GM21619 (cell line): ENCODE results near the gene RTRAF.

Source experiments
- ATAC-seq: cut with Tn5 transposase; IDR thresholded peaks from one replicate; pipeline ENCODE4 v1.9.1; 2021; ENCODE audit not compliant: unreplicated experiment

Gene RTRAF

GRCh38 chr14:51989293-51990234 lies at the start of gene RTRAF:
Gene RTRAF, plus strand, starts transcription at chr14:51989546. Its CDS starts 94 bp downstream, at chr14:51989640.
- peak; percentile 94 for ATAC-seq

DNA sequence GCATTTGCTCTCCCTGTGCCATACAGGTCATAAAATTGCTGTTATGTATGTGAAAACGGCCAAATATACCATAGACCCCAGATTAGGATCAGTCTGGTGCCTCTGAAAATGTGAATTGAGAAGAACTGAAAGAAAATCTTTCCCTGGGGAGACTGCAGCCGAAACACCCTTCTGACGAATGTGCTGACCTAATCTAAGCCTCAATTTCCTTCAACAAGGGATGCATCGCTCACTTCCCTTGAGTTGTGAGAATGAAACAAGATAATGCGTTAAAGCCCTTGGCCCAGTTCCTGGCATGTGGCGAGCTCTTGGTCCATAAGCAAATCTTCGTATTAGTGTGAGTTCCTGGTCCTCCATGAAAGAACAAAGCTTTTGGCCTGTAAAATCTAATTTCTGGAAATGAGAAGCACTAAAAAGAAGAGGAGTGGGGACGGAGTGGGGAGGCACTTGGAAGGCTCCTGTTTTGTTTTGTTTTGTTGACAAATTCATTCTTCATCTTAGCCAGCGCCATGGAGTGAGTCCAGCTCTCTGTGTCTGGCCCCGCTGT lies 49.5 kb upstream of the RTRAF start:
- no peak for ATAC-seq

DNA sequence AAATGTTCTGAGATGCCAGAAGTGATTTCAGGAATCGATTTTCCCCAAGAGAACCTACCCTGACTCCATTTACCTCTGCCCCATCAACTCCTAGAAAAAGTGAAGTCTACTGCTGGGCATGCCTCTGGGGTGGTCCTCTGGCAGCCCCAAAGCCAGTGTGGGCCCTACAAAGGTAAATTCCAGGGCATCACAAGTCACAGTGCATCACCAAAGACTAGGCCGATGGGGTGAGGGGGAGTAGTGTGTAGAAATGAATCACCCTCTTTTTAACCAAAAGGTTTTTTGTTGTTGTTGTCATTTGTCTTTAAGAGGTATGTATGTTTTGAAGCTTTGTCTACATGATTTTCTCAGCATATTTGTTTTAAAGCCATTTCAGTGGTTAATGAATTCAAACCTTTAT lies 46.4 kb upstream of the RTRAF start:
- no peak for ATAC-seq

- no peak for ATAC-seq
These were observed 39.3 kb upstream of the RTRAF start for GRCh38 chr14:51950007-51950406.

- no peak for ATAC-seq
These were observed 37.7 kb upstream of the RTRAF start for GRCh38 chr14:51951656-51952055.

GRCh38 chr14:51954031-51954430 lies 35.3 kb upstream of the RTRAF start:
- ATAC-seq, result no peak

DNA sequence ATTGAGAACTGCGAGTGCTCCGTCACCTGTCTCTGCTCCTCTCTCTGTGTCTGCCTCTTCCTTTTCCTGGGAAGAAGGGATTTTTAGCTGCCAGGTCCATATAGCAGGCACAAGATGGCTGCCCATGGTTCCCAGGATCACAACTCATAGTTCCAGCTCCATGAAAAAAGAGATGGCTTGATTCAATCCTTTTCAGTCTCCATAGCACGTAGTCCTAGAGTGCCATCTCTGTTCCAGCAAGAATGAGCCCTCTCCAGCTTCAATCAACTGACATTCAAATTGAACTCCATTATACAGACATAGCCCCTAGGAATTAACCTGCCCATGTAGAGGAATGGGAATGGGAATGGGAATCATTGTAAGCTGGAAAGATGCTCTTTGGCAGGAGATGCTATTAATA lies 34.7 kb upstream of the RTRAF start:
- ATAC-seq, result no peak

DNA sequence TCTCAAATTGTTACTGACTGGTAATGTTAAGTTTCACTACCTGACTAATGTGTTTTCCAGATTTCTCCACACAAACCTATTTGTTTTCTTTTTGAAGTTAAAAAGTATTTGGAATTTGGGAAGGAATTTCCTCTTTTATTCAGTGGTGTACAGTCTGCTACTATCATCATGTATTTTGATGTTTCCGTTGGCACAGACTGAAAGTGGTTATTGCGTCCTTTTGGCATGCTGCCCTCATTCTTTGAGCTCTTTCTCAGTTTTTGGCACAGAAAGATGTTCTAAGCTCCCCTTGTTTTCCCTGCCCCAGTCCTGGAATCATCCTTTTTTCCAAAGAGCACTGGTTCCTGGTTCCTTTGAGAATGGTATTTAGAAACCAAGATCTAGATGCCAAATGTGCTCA lies 31.4 kb upstream of the RTRAF start:
- ATAC-seq, result no peak

DNA sequence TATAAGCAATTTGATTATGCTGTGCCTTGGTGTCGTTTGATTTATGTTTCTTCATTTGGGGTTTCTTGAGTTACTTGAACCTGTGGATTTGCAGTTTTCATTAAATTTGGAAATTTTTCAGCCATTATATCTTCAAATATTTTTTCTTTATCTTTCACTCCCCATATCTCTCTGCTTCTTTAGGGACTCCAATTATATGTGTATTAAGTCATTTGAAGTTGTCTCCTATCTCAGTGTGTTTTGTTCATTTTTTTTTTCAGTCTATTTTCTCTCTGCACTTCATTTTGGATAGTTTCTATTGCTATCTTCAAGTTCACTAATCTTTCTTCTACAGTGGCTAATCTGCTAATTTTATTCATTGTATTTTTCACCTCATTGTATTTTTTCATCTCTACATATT lies 29.4 kb upstream of the RTRAF start:
- no peak for ATAC-seq

DNA sequence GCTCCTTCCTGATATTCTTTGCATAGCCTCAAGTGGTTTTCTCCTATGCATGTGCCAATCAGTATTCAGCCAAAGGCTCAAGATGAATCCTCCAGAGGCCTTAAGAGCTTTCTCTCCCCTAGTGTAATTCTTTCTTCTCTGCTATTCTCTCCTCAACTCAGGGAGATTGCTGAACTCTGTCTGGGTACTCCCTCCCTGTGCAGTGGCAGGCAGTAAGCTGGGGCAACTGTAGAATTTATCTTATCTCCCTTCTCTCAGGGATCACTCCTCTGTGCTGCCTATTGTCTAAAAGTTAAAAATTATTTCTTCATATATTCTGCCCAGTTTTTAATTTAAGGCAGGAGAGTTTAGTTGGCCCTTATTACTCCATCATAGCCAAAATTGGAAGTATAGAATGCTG lies 28.5 kb upstream of the RTRAF start:
- no peak for ATAC-seq

DNA sequence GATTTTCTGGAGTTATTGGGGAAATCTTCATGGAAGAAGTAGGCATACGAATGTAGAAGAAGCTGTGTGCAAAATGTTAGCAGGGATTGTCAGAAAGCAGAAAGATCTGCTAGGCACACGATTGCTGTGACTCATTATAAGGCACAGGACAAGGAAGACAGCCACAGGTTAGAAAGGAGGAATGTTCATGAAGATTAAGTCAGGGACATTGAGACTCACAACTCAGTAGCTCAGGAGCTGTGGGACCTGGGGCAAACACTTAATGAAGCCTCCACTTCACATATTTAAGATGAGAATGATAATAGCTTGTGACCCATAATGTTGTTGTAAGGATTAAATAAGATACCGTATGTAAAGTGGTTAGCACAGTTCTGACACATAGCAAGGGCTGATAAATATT lies 26.6 kb upstream of the RTRAF start:
- ATAC-seq, result no peak

- no peak for ATAC-seq
These were observed 26.1 kb upstream of the RTRAF start for GRCh38 chr14:51963286-51963685.

DNA sequence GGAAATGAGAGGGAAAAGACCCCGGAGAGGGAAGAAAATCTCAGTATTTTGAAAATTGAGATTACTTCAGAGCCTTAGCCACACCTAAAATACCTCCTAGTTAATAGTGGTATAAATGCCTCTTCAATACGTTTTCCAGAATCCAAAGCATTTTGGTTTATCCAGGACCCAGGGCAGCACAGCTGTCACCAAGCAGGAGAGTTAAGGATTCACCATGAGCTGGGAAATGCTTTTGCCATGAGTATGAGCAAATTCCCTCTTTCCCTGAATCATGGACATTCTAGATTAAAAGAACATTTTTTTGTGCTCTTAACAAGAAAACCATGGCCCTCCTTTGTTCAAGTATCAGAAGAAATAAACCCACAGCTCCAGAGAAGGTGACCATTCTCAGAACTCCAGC lies 21.8 kb upstream of the RTRAF start:
- ATAC-seq, result no peak

DNA sequence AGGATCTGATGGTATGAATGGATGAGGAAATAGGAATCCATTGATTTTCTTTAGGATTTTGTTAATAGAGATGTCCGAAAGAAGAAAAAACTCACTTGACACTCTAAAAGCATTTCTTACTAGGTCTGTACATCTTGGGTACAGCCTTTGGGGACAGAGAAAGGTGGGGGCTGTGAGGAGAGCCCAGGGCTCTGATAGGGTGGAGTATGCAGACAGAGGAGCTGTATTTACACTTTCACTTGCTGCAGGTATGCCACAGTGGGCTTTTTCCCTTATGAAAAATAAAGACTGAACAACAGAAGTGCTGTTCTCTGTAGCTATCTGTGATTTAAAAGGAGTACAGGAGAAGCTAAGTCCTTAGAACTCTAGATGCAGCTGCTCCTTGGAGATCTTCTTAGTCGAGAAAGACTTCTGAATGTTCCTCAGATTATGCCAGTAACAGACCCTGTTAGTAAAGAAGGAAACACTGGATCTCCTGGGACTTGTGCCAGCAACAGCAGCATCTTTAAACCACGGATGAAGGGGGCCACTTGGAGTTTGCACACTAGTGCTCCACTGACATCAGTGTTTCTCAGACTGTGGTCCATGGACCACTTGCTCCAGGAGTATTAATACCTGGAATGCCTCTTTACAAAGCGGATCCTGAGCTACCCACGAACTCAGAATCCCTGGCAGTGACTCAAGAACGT lies 19.4 kb upstream of the RTRAF start:
- no peak for ATAC-seq

- ATAC-seq, result no peak
These were observed 16.8 kb upstream of the RTRAF start for GRCh38 chr14:51972566-51972965.

DNA sequence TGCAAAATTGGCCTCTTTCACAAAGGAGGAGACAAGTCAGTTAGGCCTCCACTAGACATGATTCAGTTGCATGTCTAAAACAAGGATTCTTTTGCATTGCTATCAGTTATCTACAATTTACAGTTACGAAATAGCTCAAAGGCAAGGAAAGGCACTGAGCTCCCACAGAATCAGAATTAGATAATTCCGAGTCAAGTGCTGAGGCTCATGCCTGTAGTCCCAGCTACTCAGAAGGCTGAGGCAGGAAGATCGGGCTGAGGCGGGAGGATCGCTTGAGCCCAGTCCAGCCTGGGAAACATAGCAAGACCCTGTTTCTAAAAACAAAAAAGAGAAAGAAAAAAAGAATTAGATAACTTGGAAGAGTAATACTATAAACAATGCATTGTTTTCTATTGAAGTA lies 12.3 kb upstream of the RTRAF start:
- no peak for ATAC-seq

DNA sequence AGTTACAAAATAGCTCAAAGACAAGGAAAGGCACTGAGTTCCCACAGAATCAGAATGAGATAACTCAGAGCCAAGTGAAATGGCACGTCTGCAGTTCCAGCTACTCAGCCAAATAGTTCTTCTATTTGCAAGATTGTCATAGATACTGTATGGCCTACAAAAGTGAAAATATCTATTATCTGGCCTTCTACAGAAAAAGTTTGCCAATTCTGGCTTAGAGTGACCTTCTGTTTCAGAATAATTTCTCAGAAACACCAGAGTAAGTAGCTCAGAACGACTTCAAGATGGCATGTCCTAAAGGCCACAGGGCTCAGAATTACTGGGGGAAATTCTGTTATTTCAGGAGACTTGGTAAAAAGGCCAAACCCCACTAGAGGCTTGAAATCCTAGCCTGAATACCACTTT lies 10.7 kb upstream of the RTRAF start:
- no peak for ATAC-seq

DNA sequence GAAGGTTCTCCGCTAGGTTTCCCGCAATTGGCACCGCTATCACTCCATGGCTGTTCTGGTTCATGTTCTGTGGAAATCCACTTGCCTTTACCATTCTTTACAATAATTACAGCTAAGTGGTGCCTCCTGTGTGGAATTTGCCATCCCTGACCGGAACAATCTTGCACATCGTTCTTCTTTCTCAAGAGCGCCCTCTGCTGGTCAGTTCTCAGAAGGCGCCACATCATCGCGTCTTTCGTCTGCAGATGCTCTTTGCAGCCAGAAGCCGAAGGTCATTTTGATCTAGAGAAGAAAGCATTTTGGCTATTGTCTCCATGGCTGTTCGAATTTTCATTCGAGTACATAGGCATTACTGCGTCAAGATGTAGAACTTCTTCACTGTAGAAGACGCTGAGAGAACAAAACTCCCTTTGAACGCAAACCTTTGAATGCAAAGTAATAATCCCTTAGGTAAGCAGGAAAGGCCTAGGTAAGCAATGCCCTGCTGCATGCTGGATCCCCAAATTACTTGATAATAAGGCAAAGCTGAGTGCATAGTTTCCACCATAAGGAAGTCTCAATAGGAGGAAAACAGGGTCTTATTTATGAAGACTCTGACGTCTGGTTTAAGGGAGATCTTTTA lies 10.1 kb upstream of the RTRAF start:
- ATAC-seq, result peak; percentile 56

DNA sequence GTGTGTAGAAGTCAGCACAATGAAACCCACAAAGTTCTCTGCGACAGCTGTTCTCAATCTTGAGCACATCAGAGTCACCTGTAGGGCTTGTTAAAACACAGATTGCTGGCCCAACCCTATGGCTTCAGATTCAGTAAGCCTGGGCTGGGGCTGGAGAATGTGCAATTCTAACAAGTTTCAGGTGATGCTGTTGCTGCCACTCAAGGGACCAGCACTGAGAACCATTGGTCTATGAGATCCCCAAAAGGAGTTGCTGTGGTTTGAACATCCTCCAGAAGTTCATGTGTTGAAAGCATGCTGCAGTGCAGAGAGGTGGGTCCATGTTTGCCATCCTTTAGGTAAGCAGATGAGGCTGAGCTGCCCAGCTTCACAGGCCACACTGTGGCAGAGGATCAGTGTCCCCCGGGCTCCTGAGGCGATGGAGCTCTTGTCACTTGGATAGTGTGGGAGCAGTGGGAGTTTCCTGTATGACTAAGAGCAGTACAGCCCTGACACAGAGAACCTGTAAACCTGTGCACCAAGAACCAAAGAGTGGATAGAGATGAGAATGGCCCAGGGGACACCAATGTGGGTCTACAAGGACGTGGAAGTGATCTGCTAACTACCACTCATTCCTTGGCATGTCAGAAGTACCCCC lies 8.0 kb upstream of the RTRAF start:
- peak; percentile 70 for ATAC-seq

DNA sequence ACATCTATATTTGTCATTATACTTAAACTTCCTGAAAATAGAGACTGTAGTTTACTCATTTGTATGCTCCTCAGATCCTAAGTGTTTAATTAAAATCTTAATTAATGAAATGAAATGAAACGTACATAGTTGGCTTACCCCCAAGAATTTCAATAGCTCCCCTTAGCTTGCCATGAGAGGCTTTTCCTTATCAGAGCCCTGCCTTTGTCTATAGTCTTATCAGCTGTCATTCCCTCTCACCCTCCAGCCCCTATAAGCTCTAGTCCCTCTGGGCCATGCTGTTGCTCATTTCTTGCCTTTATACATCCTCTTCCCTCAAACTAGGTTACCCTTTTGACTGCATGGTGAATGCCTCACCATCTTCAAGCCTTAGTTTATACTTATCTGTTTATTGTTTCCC lies 1.1 kb upstream of the RTRAF start:
- ATAC-seq, result no peak

DNA sequence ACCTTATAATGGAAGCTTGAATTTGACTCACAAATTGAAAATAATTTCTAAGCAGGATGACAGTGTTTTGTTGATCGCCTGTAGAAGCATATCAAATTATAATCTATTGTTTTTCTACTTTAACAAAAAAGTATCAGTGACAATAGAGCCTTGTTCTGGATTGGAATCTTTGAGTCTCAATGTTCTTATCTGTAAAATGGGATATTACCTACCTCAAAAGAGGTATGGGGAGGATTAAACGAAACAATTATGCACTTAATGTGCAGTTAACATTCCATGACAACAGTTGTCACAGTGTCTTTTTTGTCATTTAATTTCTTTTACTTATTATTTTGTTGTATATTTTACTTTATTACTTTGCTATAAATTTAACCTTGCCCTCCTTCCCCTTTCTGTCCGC lies 1.1 kb downstream of the RTRAF start:
- no peak for ATAC-seq
